8988T (cell line): Measurements from ENCODE around the gene TFPT.

Source experiments
- DNase-seq: peaks from one replicate; pipeline ENCODE4 v3.0.0; 2011

TFPT gene

GRCh38 chr19:54115109-54116063 is at the start of gene TFPT, which contains the start of gene PRPF31:
Gene TFPT (minus strand): TSS chr19:54115657. CDS start chr19:54115269, 388 bp downstream.
Gene PRPF31 (plus strand): TSS chr19:54115754. CDS start chr19:54118279, 2,525 bp downstream.
- DNase-seq, result peak; percentile 76

- DNase-seq, result no peak
Observed at GRCh38 chr19:54165222-54165621, 49.8 kb upstream of the TFPT start.

GRCh38 chr19:54164369-54165068 is 49.1 kb upstream of the TFPT start:
- DNase-seq, result no peak

- no peak for DNase-seq
Observed at GRCh38 chr19:54162884-54163283, 47.4 kb upstream of the TFPT start.

GRCh38 chr19:54162241-54162805 is 46.9 kb upstream of the TFPT start:
- DNase-seq, result no peak

- no peak for DNase-seq
Observed at GRCh38 chr19:54160854-54161253, 45.4 kb upstream of the TFPT start.

- no peak for DNase-seq
Observed at GRCh38 chr19:54160182-54160811, 44.8 kb upstream of the TFPT start.

- peak; percentile 88 for DNase-seq
Observed at GRCh38 chr19:54159352-54160181, 44.1 kb upstream of the TFPT start, which contains the start of gene LENG1. Gene LENG1 (minus strand): TSS chr19:54159721. CDS start chr19:54159695, 26 bp downstream.

- DNase-seq, result no peak
Observed at GRCh38 chr19:54158812-54159351, 43.4 kb upstream of the TFPT start.

- DNase-seq, result no peak
Observed at GRCh38 chr19:54156953-54157352, 41.5 kb upstream of the TFPT start.

GRCh38 chr19:54156490-54156889 is 41.0 kb upstream of the TFPT start:
- no peak for DNase-seq

- DNase-seq, result no peak
Observed at GRCh38 chr19:54155694-54156093, 40.2 kb upstream of the TFPT start.

GRCh38 chr19:54154603-54155345 is 39.3 kb upstream of the TFPT start:
- no peak for DNase-seq

- no peak for DNase-seq
Observed at GRCh38 chr19:54153731-54154326, 38.4 kb upstream of the TFPT start.

- no peak for DNase-seq
Observed at GRCh38 chr19:54152878-54153524, 37.5 kb upstream of the TFPT start.

- no peak for DNase-seq
Observed at GRCh38 chr19:54152267-54152666, 36.8 kb upstream of the TFPT start.

- DNase-seq, result no peak
Observed at GRCh38 chr19:54151362-54152035, 36.0 kb upstream of the TFPT start.

- no peak for DNase-seq
Observed at GRCh38 chr19:54149021-54149812, 33.8 kb upstream of the TFPT start.
